Upper lobe of left lung (tissue), 6 donors: ENCODE data around the gene CIPC. TPM values are rescaled to one million over a fixed set of nuclear protein-coding genes. Genes with fewer than 3 reads are reported as not detected.

Source experiments
- ATAC-seq, 2 donors: fragments of 200-7000 bp; cut with Tn5 transposase; one replicate each; pipeline ENCODE4 v1.9.1; 2022; ENCODE audit warnings: mild to moderate bottlenecking in 2 of 2, moderate library complexity in 2 of 2; ENCODE audit not compliant: low FRiP score in 2 of 2
- DNase-seq, 2 donors: peaks; one replicate each; pipeline ENCODE4 v3.0.0-alpha.2; 2019 to 2020
- H3K27ac ChIP-seq, 4 donors: fragments of 200-600 bp; sonication (generic); one replicate each; pipeline ENCODE4 v1.5.1; 2016 to 2019
- H3K27me3 ChIP-seq, 4 donors: fragments of 200-600 bp; sonication (generic); one replicate each; pipeline ENCODE4 v1.5.1; 2017 to 2019
- H3K36me3 ChIP-seq, 4 donors: fragments of 200-600 bp; sonication (generic); one replicate each; pipeline ENCODE4 v1.5.1; 2016 to 2019
- H3K4me1 ChIP-seq, 4 donors: fragments of 200-600 bp; sonication (generic); one replicate each; pipeline ENCODE4 v1.5.1; 2018 to 2019
- H3K4me3 ChIP-seq, 4 donors: fragments of 200-600 bp; sonication (generic); one replicate each; pipeline ENCODE4 v1.5.1; 2017 to 2019; ENCODE audit warnings: mild to moderate bottlenecking in 2 of 4, moderate library complexity in 1 of 4
- H3K9me3 ChIP-seq, 4 donors: fragments of 200-600 bp; sonication (generic); one replicate each; pipeline ENCODE4 v1.5.1; 2018 to 2019
- CTCF ChIP-seq, 6 experiments: fragments of 450-650 bp in 4 of 6; fragments of 200-600 bp in 2 of 6; sonication (generic) in 2 of 6; IDR thresholded peaks; one replicate each; pipeline ENCODE4 v1.5.1; 2016 to 2019; ENCODE audit warnings: antibody characterized with exemption in 6 of 6
- EP300 ChIP-seq, 4 donors: sonication (generic); formaldehyde crosslinking; IDR thresholded peaks; one replicate each; pipeline ENCODE4 v1.5.1; 2017; ENCODE audit warnings: antibody characterized with exemption in 4 of 4, control low read depth in 2 of 4
- POLR2A ChIP-seq, 4 donors: fragments of 450-650 bp; IDR thresholded peaks; one replicate each; pipeline ENCODE4 v1.5.1; 2016 to 2017; ENCODE audit warnings: antibody characterized with exemption in 4 of 4, mild to moderate bottlenecking in 2 of 4
- POLR2AphosphoS5 ChIP-seq, 2 donors: sonication (generic); formaldehyde crosslinking; IDR thresholded peaks; one replicate each; pipeline ENCODE4 v1.5.1; 2017; ENCODE audit warnings: antibody characterized with exemption in 2 of 2
- WGBS, 2 donors: methylation state at CpG; one replicate each; pipeline ENCODE4 v1.1.5; 2017 to 2018; 5-methylcytosine and 5-hydroxymethylcytosine counted together
- total RNA-seq, 6 donors: library from RNA; depleted of rRNA in 4 of 6; stranded (reverse); fragments of >200 nt in 4 of 6; gene quantifications; one replicate each; pipeline versions ENCODE4 v1.1.0 to v1.2.1, GENCODE V29; 2016 to 2021
- donor health status: DM: no; HTN: no; CAD: no; lungs with moderate emphysema.
- donor health status: DM: no; HTN: yes; CAD: no; lungs with severe emphysema.

CIPC gene
- total RNA-seq, 6 donors from 2014 or later = 25.1 to 42.4 (median 32.7) TPM

DNA sequence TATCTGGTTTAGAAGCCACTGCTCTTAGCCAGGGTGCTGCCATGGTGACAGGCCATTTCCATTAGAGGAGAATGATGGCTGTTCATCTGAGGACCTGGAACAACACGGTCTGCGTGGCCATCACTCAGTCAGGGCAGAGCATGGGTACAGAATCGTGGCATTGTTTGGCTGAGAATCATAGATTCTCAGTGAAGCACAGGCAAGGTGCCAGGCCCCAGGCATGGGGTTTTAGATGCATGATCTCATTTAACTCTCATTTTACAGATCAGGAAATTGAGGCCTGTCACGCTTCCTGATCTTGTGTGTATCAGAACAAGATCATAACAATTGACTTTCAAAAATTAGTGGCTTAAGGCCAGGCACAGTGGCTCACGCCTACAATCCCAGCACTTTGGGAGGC, 42.8 kb upstream of the CIPC start:
- ATAC-seq (no peak), DNase-seq (no peak)
- H3K27ac ChIP-seq = peak overlapping the region; percentile 2 to 44 (median 14)
- TF ChIP-seq POLR2A (IDR thresholded peaks at IDR 0.05) = no peak
- no peak for TF ChIP-seq CTCF (IDR thresholded peaks at IDR 0.05)
- peak in 1 of 2 donors; percentile 31 for TF ChIP-seq POLR2AphosphoS5 (IDR thresholded peaks at IDR 0.05)
- peak in 1 of 4 donors; percentile 20 for TF ChIP-seq EP300 (IDR thresholded peaks at IDR 0.05)
- H3K9me3 ChIP-seq = peaks cover 0 to 9% (median 9%) of the 10 kb centered on the region in 4 donors
- peaks cover 28 to 30% (median 29%) of the 10 kb centered on the region in 4 donors for H3K4me1 ChIP-seq
- no peaks in the 10 kb centered on the region for H3K36me3 ChIP-seq
- no peaks in the 10 kb centered on the region for H3K27me3 ChIP-seq
- 58 to 78% methylated on average over 5 of the region's 5 CpGs for WGBS, 2 donors
- no peak overlapping the region for H3K4me3 ChIP-seq

- WGBS, 2 donors = 75 to 84% methylated on average over 3 of the region's 3 CpGs
- ATAC-seq = no peak
- TF ChIP-seq POLR2AphosphoS5 (IDR thresholded peaks at IDR 0.05) (no peak), POLR2A (IDR thresholded peaks at IDR 0.05) (no peak), EP300 (IDR thresholded peaks at IDR 0.05) (no peak), CTCF (IDR thresholded peaks at IDR 0.05) (no peak)
- H3K9me3 ChIP-seq = peaks cover 0 to 9% (median 9%) of the 10 kb centered on the region in 4 donors
- no peak overlapping the region for H3K4me3 ChIP-seq
- peaks cover 22 to 25% (median 24%) of the 10 kb centered on the region in 4 donors for H3K4me1 ChIP-seq
- H3K27me3 ChIP-seq = no peaks in the 10 kb centered on the region
- no peaks in the 10 kb centered on the region for H3K36me3 ChIP-seq
- H3K27ac ChIP-seq = peak overlapping the region in 1 of 4 donors; percentile 21
- no peak for DNase-seq
Measured at GRCh38 chr14:77055981-77056380, 42.1 kb upstream of the CIPC start.

- no peak for DNase-seq
- 91 to 96% methylated on average over 9 of the region's 9 CpGs for WGBS, 2 donors
- ATAC-seq = no peak
Measured at GRCh38 chr14:77058117-77058516, 39.9 kb upstream of the CIPC start.

DNA sequence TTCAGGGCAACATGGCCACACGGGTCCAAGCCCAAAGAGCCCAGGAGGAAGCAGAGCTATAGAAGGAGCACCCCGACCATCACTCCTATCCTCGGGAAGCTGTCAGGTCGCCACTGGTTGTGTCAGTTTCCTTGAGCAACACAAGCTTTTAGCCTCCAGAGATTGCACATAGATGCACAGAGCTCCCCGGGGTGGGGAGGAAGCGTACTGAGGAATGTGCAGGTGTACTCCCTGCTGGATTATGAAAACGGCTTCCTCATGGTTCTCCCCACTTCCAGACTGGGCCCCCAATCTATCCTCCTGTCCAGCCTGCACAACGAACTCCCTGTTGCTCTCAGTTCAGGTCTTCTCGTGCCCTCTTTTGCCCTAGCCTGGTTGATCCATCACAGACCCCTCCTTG, 39.3 kb upstream of the CIPC start:
- no peak overlapping the region for H3K4me3 ChIP-seq
- DNase-seq = no peak
- TF ChIP-seq CTCF (IDR thresholded peaks at IDR 0.05) (no peak), POLR2A (IDR thresholded peaks at IDR 0.05) (no peak), POLR2AphosphoS5 (IDR thresholded peaks at IDR 0.05) (no peak), EP300 (IDR thresholded peaks at IDR 0.05) (no peak)
- no peak for ATAC-seq
- H3K4me1 ChIP-seq = peaks cover 0 to 8% (median 1%) of the 10 kb centered on the region in 4 donors
- H3K36me3 ChIP-seq = no peaks in the 10 kb centered on the region
- no peaks in the 10 kb centered on the region for H3K27me3 ChIP-seq
- H3K9me3 ChIP-seq = peaks cover 0 to 9% (median 9%) of the 10 kb centered on the region in 4 donors
- H3K27ac ChIP-seq = peak overlapping the region in 1 of 4 donors; percentile 22
- 76 to 89% methylated on average over 9 of the region's 9 CpGs for WGBS, 2 donors

More at GRCh38 chr14:77058117-77058516, 39.9 kb upstream of the CIPC start:
- H3K27me3 ChIP-seq = no peaks in the 10 kb centered on the region
- no peak overlapping the region for H3K4me3 ChIP-seq
- H3K27ac ChIP-seq = no peak overlapping the region
- no peaks in the 10 kb centered on the region for H3K36me3 ChIP-seq
- peaks cover 3 to 8% (median 4%) of the 10 kb centered on the region in 4 donors for H3K4me1 ChIP-seq
- H3K9me3 ChIP-seq = peaks cover 0 to 9% (median 9%) of the 10 kb centered on the region in 4 donors
- TF ChIP-seq EP300 (IDR thresholded peaks at IDR 0.05) (no peak), CTCF (IDR thresholded peaks at IDR 0.05) (no peak), POLR2A (IDR thresholded peaks at IDR 0.05) (no peak), POLR2AphosphoS5 (IDR thresholded peaks at IDR 0.05) (no peak)
